ENCODE data around the gene KATNB1. TPM values are rescaled to one million over a fixed set of nuclear protein-coding genes. Genes with fewer than 3 reads are reported as not detected.

Gene KATNB1
- total and polyA plus RNA-seq, 8 donors, result 7.8 to 17.0 (median 11.4) TPM

- Histone ChIP-seq H3K27me3 (no peaks in the 10 kb centered on the region), H3K36me3 (peaks cover 0 to 3% (median 0%) of the 10 kb centered on the region in 3 donors), H3K4me3 (no peak overlapping the region), H3K9me3 (no peaks in the 10 kb centered on the region), H3K4me1 (peaks cover 0 to 6% (median 0%) of the 10 kb centered on the region in 3 donors), H3K27ac (no peak overlapping the region)
- TF ChIP-seq, protein P1, sequence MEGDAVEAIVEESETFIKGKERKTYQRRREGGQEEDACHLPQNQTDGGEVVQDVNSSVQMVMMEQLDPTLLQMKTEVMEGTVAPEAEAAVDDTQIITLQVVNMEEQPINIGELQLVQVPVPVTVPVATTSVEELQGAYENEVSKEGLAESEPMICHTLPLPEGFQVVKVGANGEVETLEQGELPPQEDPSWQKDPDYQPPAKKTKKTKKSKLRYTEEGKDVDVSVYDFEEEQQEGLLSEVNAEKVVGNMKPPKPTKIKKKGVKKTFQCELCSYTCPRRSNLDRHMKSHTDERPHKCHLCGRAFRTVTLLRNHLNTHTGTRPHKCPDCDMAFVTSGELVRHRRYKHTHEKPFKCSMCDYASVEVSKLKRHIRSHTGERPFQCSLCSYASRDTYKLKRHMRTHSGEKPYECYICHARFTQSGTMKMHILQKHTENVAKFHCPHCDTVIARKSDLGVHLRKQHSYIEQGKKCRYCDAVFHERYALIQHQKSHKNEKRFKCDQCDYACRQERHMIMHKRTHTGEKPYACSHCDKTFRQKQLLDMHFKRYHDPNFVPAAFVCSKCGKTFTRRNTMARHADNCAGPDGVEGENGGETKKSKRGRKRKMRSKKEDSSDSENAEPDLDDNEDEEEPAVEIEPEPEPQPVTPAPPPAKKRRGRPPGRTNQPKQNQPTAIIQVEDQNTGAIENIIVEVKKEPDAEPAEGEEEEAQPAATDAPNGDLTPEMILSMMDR (IDR thresholded peaks at IDR 0.05), result no peak
- WGBS, 2 donors, result 93 to 95% methylated on average over 14 to 16 of the region's 16 CpGs
- peak in 3 of 6 donors; percentile 16 to 65 (median 55) for DNase-seq
- no peak for FAIRE-seq
- ATAC-seq, result no peak
- intact Hi-C loops (cut with DNase I), result no loop called here
Observed at GRCh38 chr16:57741660-57742191, 6.2 kb downstream of the KATNB1 start.

GRCh38 chr16:57742543-57742942, 7.0 kb downstream of the KATNB1 start:
- peaks cover 0 to 3% (median 0%) of the 10 kb centered on the region in 3 donors for H3K36me3 ChIP-seq
- H3K27ac ChIP-seq, result no peak overlapping the region
- intact Hi-C loops (cut with DNase I), result no loop called here
- TF ChIP-seq, protein P1 (IDR thresholded peaks at IDR 0.05), result no peak
- H3K9me3 ChIP-seq, result no peaks in the 10 kb centered on the region
- DNase-seq (no peak), FAIRE-seq (no peak), ATAC-seq (no peak)
- H3K27me3 ChIP-seq, result no peaks in the 10 kb centered on the region
- no peak overlapping the region for H3K4me3 ChIP-seq
- 82 to 89% methylated on average over 4 of the region's 4 CpGs for WGBS, 2 donors
- H3K4me1 ChIP-seq, result no peaks in the 10 kb centered on the region

- Histone ChIP-seq H3K9me3 (no peaks in the 10 kb centered on the region), H3K27ac (no peak overlapping the region), H3K27me3 (no peaks in the 10 kb centered on the region), H3K36me3 (peaks cover 0 to 3% (median 0%) of the 10 kb centered on the region in 3 donors), H3K4me1 (no peaks in the 10 kb centered on the region), H3K4me3 (no peak overlapping the region)
- no peak for ATAC-seq
- peak in 1 of 6 donors; percentile 47 for DNase-seq
- TF ChIP-seq, protein P1 (IDR thresholded peaks at IDR 0.05), result no peak
- intact Hi-C loops (cut with DNase I), result no loop called here
- no peak for FAIRE-seq
- 87 to 90% methylated on average over 10 of the region's 10 CpGs for WGBS, 2 donors
Observed at GRCh38 chr16:57743458-57743857, 7.9 kb downstream of the KATNB1 start.

- intact Hi-C loops (cut with DNase I), result no loop called here
- peak in 1 of 6 donors; percentile 46 for DNase-seq
- H3K27me3 ChIP-seq, result no peaks in the 10 kb centered on the region
- no peak for FAIRE-seq
- TF ChIP-seq, protein P1 (IDR thresholded peaks at IDR 0.05), result no peak
- no peak overlapping the region for H3K27ac ChIP-seq
- H3K36me3 ChIP-seq, result peaks cover 0 to 3% (median 0%) of the 10 kb centered on the region in 3 donors
- H3K4me1 ChIP-seq, result no peaks in the 10 kb centered on the region
- ATAC-seq, result no peak
- no peaks in the 10 kb centered on the region for H3K9me3 ChIP-seq
- H3K4me3 ChIP-seq, result no peak overlapping the region
- WGBS, 2 donors, result 91 to 92% methylated on average over 23 of the region's 23 CpGs
Observed at GRCh38 chr16:57743886-57744641, 8.5 kb downstream of the KATNB1 start.

- FAIRE-seq, result no peak
- peaks cover 0 to 3% (median 0%) of the 10 kb centered on the region in 3 donors for H3K36me3 ChIP-seq
- no peak for ATAC-seq
- H3K27me3 ChIP-seq, result no peaks in the 10 kb centered on the region
- no peak overlapping the region for H3K4me3 ChIP-seq
- 90 to 91% methylated on average over 7 of the region's 7 CpGs for WGBS, 2 donors
- no peaks in the 10 kb centered on the region for H3K9me3 ChIP-seq
- no peak overlapping the region for H3K27ac ChIP-seq
- H3K4me1 ChIP-seq, result no peaks in the 10 kb centered on the region
- peak in 1 of 6 donors; percentile 27 for DNase-seq
- TF ChIP-seq, protein P1 (IDR thresholded peaks at IDR 0.05), result no peak
- intact Hi-C loops (cut with DNase I), result no loop called here
Observed at GRCh38 chr16:57744642-57744903, 9.0 kb downstream of the KATNB1 start.
